WTC11 (cell line): Measurements from ENCODE around the gene PLXNA2.

Source experiments
- GTF2I ChIP-seq: fragments of 250-450 bp; sonication (Bioruptor Pico); conservative IDR thresholded peaks from 2 replicates; pipeline ENCODE4 v1.4.0; 2021; ENCODE audit warnings: mild to moderate bottlenecking
- IRF2 ChIP-seq: sonication (generic); formaldehyde crosslinking; IDR thresholded peaks from 2 replicates; pipeline ENCODE4 v1.8.0; 2022; ENCODE audit warnings: low read depth, missing genetic modification reagents, borderline replicate concordance
- NFYB ChIP-seq: sonication (generic); formaldehyde crosslinking; conservative IDR thresholded peaks from 2 replicates; pipeline ENCODE4 v1.8.0; 2022; ENCODE audit warnings: low read depth, missing genetic modification reagents
- SMAD3 ChIP-seq: sonication (generic); formaldehyde crosslinking; IDR thresholded peaks from 2 replicates; pipeline ENCODE4 v1.8.0; 2022; ENCODE audit warnings: missing genetic modification reagents, mild to moderate bottlenecking, borderline replicate concordance
- TEAD4 ChIP-seq: sonication (generic); formaldehyde crosslinking; IDR thresholded peaks from 2 replicates; pipeline ENCODE4 v1.8.0; 2022; ENCODE audit warnings: mild to moderate bottlenecking, missing genetic modification reagents
- USF1 ChIP-seq: sonication (generic); formaldehyde crosslinking; IDR thresholded peaks from 2 replicates; pipeline ENCODE4 v1.8.0; 2022; ENCODE audit warnings: mild to moderate bottlenecking, missing genetic modification reagents
- ZNF138 ChIP-seq: sonication (generic); formaldehyde crosslinking; conservative IDR thresholded peaks from 2 replicates; pipeline ENCODE4 v1.8.1; 2022; ENCODE audit warnings: mild to moderate bottlenecking, moderate library complexity, missing genetic modification reagents
- ZNF396 ChIP-seq: fragments of 250-450 bp; sonication (Bioruptor Pico); IDR thresholded peaks from 2 replicates; pipeline ENCODE4 v1.8.0; 2021; ENCODE audit warnings: mild to moderate bottlenecking, moderate library complexity, borderline replicate concordance
- ZNF512 ChIP-seq: sonication (generic); formaldehyde crosslinking; IDR thresholded peaks from 2 replicates; pipeline ENCODE4 v1.8.1; 2022; ENCODE audit warnings: missing genetic modification reagents, borderline replicate concordance
- TF ChIP-seq, protein P1 (sequence below): fragments of 250-450 bp; sonication (Bioruptor Pico); IDR thresholded peaks from 2 replicates; pipeline ENCODE4 v1.9.0; 2021; ENCODE audit warnings: moderate library complexity, mild to moderate bottlenecking, inconsistent platforms, borderline replicate concordance
- TF ChIP-seq, protein P2 (sequence below): sonication (generic); formaldehyde crosslinking; IDR thresholded peaks from 2 replicates; pipeline ENCODE4 v1.8.1; 2023; ENCODE audit warnings: mild to moderate bottlenecking, missing genetic modification reagents
- TF ChIP-seq, protein P3 (sequence below): sonication (generic); formaldehyde crosslinking; IDR thresholded peaks from 2 replicates; pipeline ENCODE4 v1.8.0; 2022; ENCODE audit warnings: mild to moderate bottlenecking, missing genetic modification reagents

DNA sequence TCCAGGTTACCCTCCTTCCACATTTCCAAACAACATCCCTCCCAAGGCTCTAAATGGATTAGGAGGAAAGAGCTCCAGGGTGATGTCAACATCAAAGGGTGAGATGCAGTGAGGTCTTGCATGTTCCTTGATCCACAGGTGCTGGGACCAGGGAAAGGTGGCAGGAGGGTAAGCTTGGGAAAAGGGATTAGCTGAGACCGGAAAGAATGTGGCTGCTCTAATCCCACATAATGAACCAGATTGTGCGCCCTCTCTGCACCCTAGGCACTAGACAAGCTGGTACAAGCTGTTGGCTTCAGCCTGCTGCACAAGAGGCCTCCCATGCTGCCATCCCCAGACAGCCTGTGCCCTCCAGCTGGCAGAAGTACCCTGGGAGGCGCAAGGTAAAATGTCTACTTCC is 34.9 kb downstream of the PLXNA2 start:
- TF ChIP-seq, protein P1, sequence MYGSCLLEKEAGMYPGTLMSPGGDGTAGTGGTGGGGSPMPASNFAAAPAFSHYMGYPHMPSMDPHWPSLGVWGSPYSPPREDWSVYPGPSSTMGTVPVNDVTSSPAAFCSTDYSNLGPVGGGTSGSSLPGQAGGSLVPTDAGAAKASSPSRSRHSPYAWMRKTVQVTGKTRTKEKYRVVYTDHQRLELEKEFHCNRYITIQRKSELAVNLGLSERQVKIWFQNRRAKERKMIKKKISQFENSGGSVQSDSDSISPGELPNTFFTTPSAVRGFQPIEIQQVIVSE, result no peak
- TF ChIP-seq USF1 (CRISPR knock-in tag), result no peak
- TF ChIP-seq NFYB (CRISPR knock-in tag), result no peak
- TF ChIP-seq ZNF138 (CRISPR knock-in tag), result no peak
- no peak for TF ChIP-seq SMAD3
- no peak for TF ChIP-seq GTF2I (CRISPR knock-in tag)
- TF ChIP-seq TEAD4 (CRISPR knock-in tag), result no peak
- TF ChIP-seq IRF2 (CRISPR knock-in tag), result no peak
- no peak for TF ChIP-seq ZNF396 (CRISPR knock-in tag)
- TF ChIP-seq, protein P2, sequence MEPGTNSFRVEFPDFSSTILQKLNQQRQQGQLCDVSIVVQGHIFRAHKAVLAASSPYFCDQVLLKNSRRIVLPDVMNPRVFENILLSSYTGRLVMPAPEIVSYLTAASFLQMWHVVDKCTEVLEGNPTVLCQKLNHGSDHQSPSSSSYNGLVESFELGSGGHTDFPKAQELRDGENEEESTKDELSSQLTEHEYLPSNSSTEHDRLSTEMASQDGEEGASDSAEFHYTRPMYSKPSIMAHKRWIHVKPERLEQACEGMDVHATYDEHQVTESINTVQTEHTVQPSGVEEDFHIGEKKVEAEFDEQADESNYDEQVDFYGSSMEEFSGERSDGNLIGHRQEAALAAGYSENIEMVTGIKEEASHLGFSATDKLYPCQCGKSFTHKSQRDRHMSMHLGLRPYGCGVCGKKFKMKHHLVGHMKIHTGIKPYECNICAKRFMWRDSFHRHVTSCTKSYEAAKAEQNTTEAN (CRISPR knock-in tag), result no peak
- TF ChIP-seq, protein P3, sequence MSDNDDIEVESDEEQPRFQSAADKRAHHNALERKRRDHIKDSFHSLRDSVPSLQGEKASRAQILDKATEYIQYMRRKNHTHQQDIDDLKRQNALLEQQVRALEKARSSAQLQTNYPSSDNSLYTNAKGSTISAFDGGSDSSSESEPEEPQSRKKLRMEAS (CRISPR knock-in tag), result no peak
- no peak for TF ChIP-seq ZNF512
